IMR-90 (cell line): Measurements from ENCODE around the gene ST3GAL3. TPM values are rescaled to one million over a fixed set of nuclear protein-coding genes. Genes with fewer than 3 reads are reported as not detected.

Source experiments
- ATAC-seq: fragments of 200-7000 bp; cut with Tn5 transposase; 2 replicates; pipeline ENCODE4 v1.9.1; 2020; ENCODE audit warnings: low read depth, mild to moderate bottlenecking, moderate library complexity
- BruUV-seq: library from RNA; stranded (reverse); fragments of 400-500 nt; replicated peaks from 2 replicates; lab custom pipeline; 2021; lab: Mats Ljungman, UMichigan
- CTCF ChIA-PET: fragments of 300-600 bp; formaldehyde crosslinking; extraction: SDS; loops from one replicate; lab custom pipeline; 2021; ENCODE audit warnings: antibody characterized with exemption; lab: Yijun Ruan, JAX
- POLR2A ChIA-PET: fragments of 300-600 bp; sonication (Branson Sonifier 250); formaldehyde crosslinking; loops from one replicate; lab custom pipeline; 2022; ENCODE audit warnings: antibody characterized with exemption; ENCODE audit not compliant: unreplicated experiment; lab: Charles Lee
- DNase-seq: peaks from one replicate; pipeline ENCODE4 v3.0.0; 2013
- H2AFZ ChIP-seq: replicated peaks from 2 replicates; pipeline ENCODE3; 2013; ENCODE audit warnings: low read length, mild to moderate bottlenecking; ENCODE audit not compliant: poor library complexity
- H2AK5ac ChIP-seq: 2 replicates; pipeline ENCODE4 v1.6.1; 2013; ENCODE audit warnings: low read depth, low read length, inconsistent platforms
- H2AK9ac ChIP-seq: replicated peaks from 2 replicates; pipeline ENCODE3; 2013; ENCODE audit warnings: mild to moderate bottlenecking, low read depth, low read length, moderate library complexity; ENCODE audit not compliant: poor library complexity
- H2BK120ac ChIP-seq: 2 replicates; pipeline ENCODE4 v1.6.1; 2013; ENCODE audit warnings: low read depth, low read length, inconsistent platforms
- H2BK15ac ChIP-seq: 3 replicates; pipeline ENCODE4 v1.6.1; 2013; ENCODE audit warnings: low read depth, low read length, inconsistent platforms
- H2BK20ac ChIP-seq: 2 replicates; pipeline ENCODE4 v1.6.1; 2013; ENCODE audit warnings: low read depth, mild to moderate bottlenecking, inconsistent platforms, low read length, moderate library complexity
- H2BK5ac ChIP-seq: 2 replicates; pipeline ENCODE4 v1.6.1; 2013; ENCODE audit warnings: mild to moderate bottlenecking, low read depth, low read length, inconsistent platforms; ENCODE audit not compliant: poor library complexity, severe bottlenecking
- H3K14ac ChIP-seq: replicated peaks from 2 replicates; pipeline ENCODE4 v1.6.1; 2013; ENCODE audit warnings: low read depth, low read length, inconsistent platforms
- H3K18ac ChIP-seq: 2 replicates; pipeline ENCODE4 v1.6.1; 2013; ENCODE audit warnings: low read depth, low read length, control low read depth
- H3K23ac ChIP-seq: 2 replicates; pipeline ENCODE4 v1.6.1; 2013; ENCODE audit warnings: low read depth, low read length, inconsistent platforms
- H3K27ac ChIP-seq: 2 replicates; pipeline ENCODE4 v1.5.1; 2013; ENCODE audit warnings: mild to moderate bottlenecking, control low read depth, low read length; ENCODE audit not compliant: insufficient read depth
- H3K27me3 ChIP-seq: 2 replicates; pipeline ENCODE4 v1.6.1; 2013; ENCODE audit warnings: low read length; ENCODE audit not compliant: control insufficient read depth, insufficient read depth
- H3K36me3 ChIP-seq: 2 replicates; pipeline ENCODE4 v1.6.1; 2013; ENCODE audit warnings: low read length, mixed read lengths; ENCODE audit not compliant: control insufficient read depth, insufficient read depth
- H3K4ac ChIP-seq: 2 replicates; pipeline ENCODE4 v1.6.1; 2013; ENCODE audit warnings: low read depth, low read length, inconsistent platforms
- H3K4me1 ChIP-seq: 2 replicates; pipeline ENCODE4 v1.6.1; 2013; ENCODE audit warnings: low read length, mixed read lengths; ENCODE audit not compliant: control insufficient read depth, insufficient read depth
- H3K4me2 ChIP-seq: 2 replicates; pipeline ENCODE4 v1.6.1; 2013; ENCODE audit warnings: low read depth, mild to moderate bottlenecking, control low read depth, low read length, moderate library complexity
- H3K4me3 ChIP-seq: 2 replicates; pipeline ENCODE4 v1.5.1; 2013; ENCODE audit warnings: low read depth, mild to moderate bottlenecking, control low read depth, low read length, moderate library complexity; ENCODE audit not compliant: insufficient read depth
- H3K56ac ChIP-seq: 2 replicates; pipeline ENCODE4 v1.6.1; 2013; ENCODE audit warnings: low read length, inconsistent platforms; ENCODE audit not compliant: insufficient read depth; ENCODE audit errors: extremely low read depth
- H3K79me1 ChIP-seq, 2 experiments: 2 replicates each; pipeline ENCODE4 v1.6.1; 2013; ENCODE audit warnings: low read length in 2 of 2, inconsistent platforms in 1 of 2, low read depth in 1 of 2
- H3K9ac ChIP-seq: 2 replicates; pipeline ENCODE4 v1.6.1; 2013; ENCODE audit warnings: low read depth, low read length, control low read depth
- H3K9me1 ChIP-seq: 2 replicates; pipeline ENCODE4 v1.6.1; 2013; ENCODE audit warnings: low read length, inconsistent platforms; ENCODE audit not compliant: insufficient read depth
- H3K9me3 ChIP-seq: 2 replicates; pipeline ENCODE4 v1.6.1; 2013; ENCODE audit warnings: low read length; ENCODE audit not compliant: control insufficient read depth, insufficient read depth
- H4K20me1 ChIP-seq: 2 replicates; pipeline ENCODE4 v1.6.1; 2013; ENCODE audit warnings: low read length, inconsistent platforms; ENCODE audit not compliant: insufficient read depth
- H4K5ac ChIP-seq: 2 replicates; pipeline ENCODE4 v1.6.1; 2013; ENCODE audit warnings: mild to moderate bottlenecking, low read depth, low read length, control low read depth
- H4K8ac ChIP-seq, 2 experiments: 2 replicates each; pipeline ENCODE4 v1.6.1; 2013; ENCODE audit warnings: low read depth in 2 of 2, low read length in 2 of 2, control low read depth in 1 of 2, inconsistent platforms in 1 of 2
- H4K91ac ChIP-seq: 2 replicates; pipeline ENCODE4 v1.6.1; 2013; ENCODE audit warnings: low read depth, low read length, inconsistent platforms; ENCODE audit not compliant: insufficient read depth
- CEBPB ChIP-seq: IDR thresholded peaks from 2 replicates; pipeline ENCODE4 v1.6.1; 2012; ENCODE audit warnings: low read depth, low read length, improper control_type of control experiment
- NFE2L2 ChIP-seq: fragments of 150-350 bp; IDR thresholded peaks from 2 replicates; pipeline ENCODE4 v1.6.1; 2016; ENCODE audit warnings: low read depth, mild to moderate bottlenecking, low read length
- POLR2A ChIP-seq: IDR thresholded peaks from 2 replicates; pipeline ENCODE4 v1.6.1; 2012; ENCODE audit warnings: mild to moderate bottlenecking, low read depth, low read length
- WGBS, 2 experiments: methylation state at CpG; one replicate each; pipeline versions ENCODE4 v1.1.5 to v1.1.7; 2013; ENCODE audit warnings: missing lambda C conversion rate in 2 of 2; ENCODE audit not compliant: insufficient read length in 1 of 2; ENCODE audit errors: extremely low coverage in 2 of 2; 5-methylcytosine and 5-hydroxymethylcytosine counted together
- dilution Hi-C: fragments of 300-500 bp; cut with HindIII; formaldehyde crosslinking; loops from one replicate; pipeline ENCODE4 v1.14.3; 2018; ENCODE audit warnings: low sequenced_read_pairs; ENCODE audit not compliant: unreplicated experiment
- in situ Hi-C: fragments of 300-500 bp; cut with MboI; formaldehyde crosslinking; loops from 3 replicates; pipeline ENCODE4 v1.14.3; 2019; ENCODE audit warnings: low sequenced_read_pairs, inconsistent platforms, mixed read lengths
- intact Hi-C: fragments of 100-400 bp; cut with micrococcal nuclease; formaldehyde crosslinking; loops from 2 replicates; pipeline ENCODE4 v1.10.0; 2022
- polyA plus RNA-seq, 3 experiments: library from polyadenylated mRNA; depleted of rRNA; stranded (reverse); fragments of >200 nt; gene quantifications; 2 replicates each; pipeline ENCODE4 v1.2.3, GENCODE V29; 2012; ENCODE audit warnings: low replicate concordance in 1 of 3
- total RNA-seq: library from RNA; depleted of rRNA; stranded (reverse); fragments of >200 nt; gene quantifications from 2 replicates; pipeline ENCODE4 v1.2.3, GENCODE V29; 2012

Gene ST3GAL3
- total and polyA plus RNA-seq, 2 of the 4 experiments (the other 2 are of a cell fraction) = 12.0 to 14.8 TPM

DNA sequence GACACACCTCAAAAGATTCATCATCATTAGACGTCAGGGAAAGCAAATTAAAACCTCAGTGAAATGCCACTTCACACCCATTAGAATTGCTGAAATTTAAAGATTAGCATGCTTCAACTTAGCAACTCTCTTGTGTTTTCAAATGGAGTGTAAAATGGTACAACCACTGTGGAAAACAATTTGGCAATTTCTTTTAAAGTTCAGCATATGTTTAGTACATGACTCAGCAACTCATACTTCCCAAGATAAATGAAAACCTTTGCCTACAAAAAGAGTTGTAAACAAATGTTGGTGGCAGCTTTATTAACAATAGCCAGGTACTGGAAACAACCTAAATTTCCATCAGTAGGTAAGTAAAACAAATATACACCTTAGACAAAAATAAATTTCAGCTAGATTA is 42.7 kb downstream of the ST3GAL3 start:
- Histone ChIP-seq H2BK120ac (no peak overlapping the region), H3K4ac (no peak overlapping the region), H2BK20ac (no peak overlapping the region), H3K9ac (no peak overlapping the region), H4K5ac (no peak overlapping the region), H3K14ac (no peak overlapping the region), H2AFZ (no peak overlapping the region), H3K36me3 (0 out of 2 replicates have a peak, but pooled peaks cover 1% of the 10 kb centered on the region), H3K79me1 (peaks cover 36 to 40% of the 10 kb centered on the region in 2 experiments), H3K4me2 (no peak overlapping the region), H4K8ac (no peak overlapping the region), H3K18ac (no peak overlapping the region), H3K9me1 (peaks cover 2% of the 10 kb centered on the region; the same call in 1 of the 2 replicates), H2AK5ac (no peak overlapping the region), H2BK15ac (no peak overlapping the region), H4K91ac (no peak overlapping the region), H3K27ac (no peak overlapping the region), H3K27me3 (no peaks in the 10 kb centered on the region), H3K4me1 (peaks cover 6% of the 10 kb centered on the region), H3K4me3 (no peak overlapping the region), H3K56ac (no peak overlapping the region), H4K20me1 (0 out of 2 replicates have a peak, but pooled peaks cover 3% of the 10 kb centered on the region), H3K9me3 (no peaks in the 10 kb centered on the region; the same call in 1 of the 2 replicates), H3K23ac (no peak overlapping the region), H2BK5ac (no peak overlapping the region), H2AK9ac (no peak overlapping the region)
- in situ Hi-C loops = no loop called here
- DNase-seq (peak; percentile 24), ATAC-seq (no peak)
- intact Hi-C loops = loop anchor here (5.0 kb wide), 1 partner anchor 33 kb away; no protein-coding TSS in a partner anchor
- dilution Hi-C loops = no loop called here
- WGBS, 2 experiments = no CpG with 5 or more reads among the region's 1 CpG
- POLR2A ChIA-PET = no interaction called here
- BruUV-seq = no TSS peak
- TF ChIP-seq CEBPB (no peak), NFE2L2 (peak; percentile 64; the same call in 1 of the 2 replicates), POLR2A (no peak)
- CTCF ChIA-PET = no interaction called here
